ENCODE measurements around the gene TUBE1.
A peak's percentile ranks its signal among the peaks of the same experiment; 100 is the strongest.
"Not testable (repeated sequence)": the region's sequence is repeated elsewhere in the genome, so short reads cannot be mapped to it uniquely, and the experiment has no call there.

The TUBE1 gene

DNA sequence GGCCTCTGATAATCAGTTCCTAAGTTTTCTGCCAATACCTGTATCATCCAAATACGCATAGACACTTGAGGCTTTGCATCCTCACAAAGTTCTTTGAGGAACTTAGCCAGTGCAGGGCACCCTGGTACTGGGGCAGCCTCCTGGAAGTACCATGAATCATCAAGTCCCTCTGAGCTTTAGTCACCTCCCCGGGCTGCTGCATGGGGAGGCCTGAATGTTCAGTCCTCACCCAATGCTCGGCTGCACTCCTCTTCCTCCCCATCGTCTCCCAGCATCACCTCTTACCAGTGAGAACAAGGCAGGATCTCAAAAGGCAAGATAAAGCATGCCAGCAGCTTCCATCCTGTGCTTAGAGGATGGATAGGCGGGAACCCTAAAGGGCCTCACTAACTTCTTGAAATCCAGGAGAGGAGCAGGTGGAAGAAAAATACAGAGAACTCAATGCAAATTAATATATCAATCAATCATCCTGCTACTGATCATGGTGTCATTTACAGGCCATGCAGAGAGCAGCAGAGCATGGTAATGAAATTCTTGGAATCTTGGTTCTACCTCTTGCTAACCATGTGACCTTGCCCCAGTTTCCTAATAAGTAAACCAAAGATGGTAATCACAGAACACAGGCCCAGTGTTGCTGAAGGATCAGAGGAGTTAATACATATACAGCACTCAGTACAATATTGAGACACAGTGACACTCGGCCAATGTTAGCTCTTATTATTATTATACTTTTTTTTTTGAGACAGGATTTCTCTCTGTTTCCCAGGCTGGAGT, 38.1 kb downstream of the TUBE1 start:
- TF ChIP-seq BACH2 (CRISPR knock-in tag; IDR thresholded peaks at IDR 0.05; ENCODE audit: borderline replicate concordance): no peak
- TF ChIP-seq TCF4 (CRISPR knock-in tag; IDR thresholded peaks at IDR 0.05; ENCODE audit: borderline replicate concordance): no peak
- no peak for TF ChIP-seq ZNF565 (CRISPR knock-in tag; conservative IDR thresholded peaks at IDR 0.05; ENCODE audit: low read depth)
- TF ChIP-seq, protein P1, sequence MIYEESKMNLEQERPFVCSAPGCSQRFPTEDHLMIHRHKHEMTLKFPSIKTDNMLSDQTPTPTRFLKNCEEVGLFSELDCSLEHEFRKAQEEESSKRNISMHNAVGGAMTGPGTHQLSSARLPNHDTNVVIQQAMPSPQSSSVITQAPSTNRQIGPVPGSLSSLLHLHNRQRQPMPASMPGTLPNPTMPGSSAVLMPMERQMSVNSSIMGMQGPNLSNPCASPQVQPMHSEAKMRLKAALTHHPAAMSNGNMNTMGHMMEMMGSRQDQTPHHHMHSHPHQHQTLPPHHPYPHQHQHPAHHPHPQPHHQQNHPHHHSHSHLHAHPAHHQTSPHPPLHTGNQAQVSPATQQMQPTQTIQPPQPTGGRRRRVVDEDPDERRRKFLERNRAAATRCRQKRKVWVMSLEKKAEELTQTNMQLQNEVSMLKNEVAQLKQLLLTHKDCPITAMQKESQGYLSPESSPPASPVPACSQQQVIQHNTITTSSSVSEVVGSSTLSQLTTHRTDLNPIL (CRISPR knock-in tag; IDR thresholded peaks at IDR 0.05; ENCODE audit: low read depth): no peak
- no peak for TF ChIP-seq ZNF70 (CRISPR knock-in tag; IDR thresholded peaks at IDR 0.05)
- no peak for TF ChIP-seq GLIS3 (CRISPR knock-in tag; IDR thresholded peaks at IDR 0.05)
- TF ChIP-seq RARB (CRISPR knock-in tag; IDR thresholded peaks at IDR 0.05): no peak
- TF ChIP-seq, protein P2, sequence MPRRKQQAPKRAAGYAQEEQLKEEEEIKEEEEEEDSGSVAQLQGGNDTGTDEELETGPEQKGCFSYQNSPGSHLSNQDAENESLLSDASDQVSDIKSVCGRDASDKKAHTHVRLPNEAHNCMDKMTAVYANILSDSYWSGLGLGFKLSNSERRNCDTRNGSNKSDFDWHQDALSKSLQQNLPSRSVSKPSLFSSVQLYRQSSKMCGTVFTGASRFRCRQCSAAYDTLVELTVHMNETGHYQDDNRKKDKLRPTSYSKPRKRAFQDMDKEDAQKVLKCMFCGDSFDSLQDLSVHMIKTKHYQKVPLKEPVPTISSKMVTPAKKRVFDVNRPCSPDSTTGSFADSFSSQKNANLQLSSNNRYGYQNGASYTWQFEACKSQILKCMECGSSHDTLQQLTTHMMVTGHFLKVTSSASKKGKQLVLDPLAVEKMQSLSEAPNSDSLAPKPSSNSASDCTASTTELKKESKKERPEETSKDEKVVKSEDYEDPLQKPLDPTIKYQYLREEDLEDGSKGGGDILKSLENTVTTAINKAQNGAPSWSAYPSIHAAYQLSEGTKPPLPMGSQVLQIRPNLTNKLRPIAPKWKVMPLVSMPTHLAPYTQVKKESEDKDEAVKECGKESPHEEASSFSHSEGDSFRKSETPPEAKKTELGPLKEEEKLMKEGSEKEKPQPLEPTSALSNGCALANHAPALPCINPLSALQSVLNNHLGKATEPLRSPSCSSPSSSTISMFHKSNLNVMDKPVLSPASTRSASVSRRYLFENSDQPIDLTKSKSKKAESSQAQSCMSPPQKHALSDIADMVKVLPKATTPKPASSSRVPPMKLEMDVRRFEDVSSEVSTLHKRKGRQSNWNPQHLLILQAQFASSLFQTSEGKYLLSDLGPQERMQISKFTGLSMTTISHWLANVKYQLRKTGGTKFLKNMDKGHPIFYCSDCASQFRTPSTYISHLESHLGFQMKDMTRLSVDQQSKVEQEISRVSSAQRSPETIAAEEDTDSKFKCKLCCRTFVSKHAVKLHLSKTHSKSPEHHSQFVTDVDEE (CRISPR knock-in tag; IDR thresholded peaks at IDR 0.05): no peak
- TF ChIP-seq ESRRG (CRISPR knock-in tag; IDR thresholded peaks at IDR 0.05): no peak
- no peak for TF ChIP-seq ARNTL (CRISPR knock-in tag; IDR thresholded peaks at IDR 0.05; ENCODE audit: borderline replicate concordance, low read depth)
- TF ChIP-seq CSDC2 (CRISPR knock-in tag; IDR thresholded peaks at IDR 0.05): no peak
- no peak for TF ChIP-seq ZNF8 (CRISPR knock-in tag; IDR thresholded peaks at IDR 0.05)
- TF ChIP-seq SNAI2 (CRISPR knock-in tag; IDR thresholded peaks at IDR 0.05): no peak
- ATAC-seq: no peak

DNA sequence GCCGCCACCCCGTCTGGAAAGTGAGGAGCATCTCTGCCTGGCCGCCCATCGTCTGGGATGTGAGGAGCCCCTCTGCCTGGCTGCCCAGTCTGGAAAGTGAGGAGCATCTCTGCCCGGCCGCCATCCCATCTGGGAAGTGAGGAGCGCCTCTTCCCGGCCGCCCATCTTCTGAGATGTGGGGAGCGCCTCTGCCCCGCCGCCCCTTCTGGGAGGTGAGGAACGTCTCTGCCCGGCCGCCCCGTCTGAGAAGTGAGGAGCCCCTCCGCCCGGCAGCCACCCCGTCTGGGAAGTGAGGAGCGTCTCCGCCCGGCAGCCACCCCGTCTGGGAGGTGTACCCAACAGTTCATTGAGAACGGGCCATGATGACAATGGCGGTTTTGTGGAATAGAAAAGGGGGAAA, 39.8 kb downstream of the TUBE1 start:
- not testable (repeated sequence) for ATAC-seq

DNA sequence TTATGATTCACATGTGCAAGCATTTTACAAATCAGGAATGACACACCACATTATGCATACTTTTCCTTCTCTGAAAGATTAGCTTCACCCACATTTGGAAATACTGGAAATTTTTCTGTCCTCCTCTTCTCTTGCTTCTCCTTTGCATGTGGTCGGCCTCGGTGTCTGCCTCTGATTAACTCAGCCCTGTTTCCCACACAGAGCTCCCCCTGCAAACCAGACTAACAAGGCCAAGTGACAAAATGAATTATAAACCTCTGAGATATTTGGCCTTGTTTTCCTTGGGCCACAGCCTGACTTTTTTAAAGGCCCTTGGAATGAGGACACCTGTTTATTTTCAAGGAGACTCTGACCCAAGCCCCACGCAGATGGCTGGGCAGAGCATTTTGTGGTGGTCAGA, 42.4 kb downstream of the TUBE1 start:
- TF ChIP-seq CSDC2 (CRISPR knock-in tag; IDR thresholded peaks at IDR 0.05): no peak
- TF ChIP-seq ISL1 (CRISPR knock-in tag; IDR thresholded peaks at IDR 0.05): no peak
- TF ChIP-seq ZNF70 (CRISPR knock-in tag; IDR thresholded peaks at IDR 0.05): no peak
- TF ChIP-seq ESRRG (CRISPR knock-in tag; IDR thresholded peaks at IDR 0.05): no peak
- TF ChIP-seq PPARA (CRISPR knock-in tag; IDR thresholded peaks at IDR 0.05; ENCODE audit: borderline replicate concordance): no peak
- TF ChIP-seq, protein P1 (CRISPR knock-in tag; IDR thresholded peaks at IDR 0.05; ENCODE audit: low read depth): no peak
- TF ChIP-seq TCF4 (CRISPR knock-in tag; IDR thresholded peaks at IDR 0.05; ENCODE audit: borderline replicate concordance): no peak
- TF ChIP-seq, protein P3, sequence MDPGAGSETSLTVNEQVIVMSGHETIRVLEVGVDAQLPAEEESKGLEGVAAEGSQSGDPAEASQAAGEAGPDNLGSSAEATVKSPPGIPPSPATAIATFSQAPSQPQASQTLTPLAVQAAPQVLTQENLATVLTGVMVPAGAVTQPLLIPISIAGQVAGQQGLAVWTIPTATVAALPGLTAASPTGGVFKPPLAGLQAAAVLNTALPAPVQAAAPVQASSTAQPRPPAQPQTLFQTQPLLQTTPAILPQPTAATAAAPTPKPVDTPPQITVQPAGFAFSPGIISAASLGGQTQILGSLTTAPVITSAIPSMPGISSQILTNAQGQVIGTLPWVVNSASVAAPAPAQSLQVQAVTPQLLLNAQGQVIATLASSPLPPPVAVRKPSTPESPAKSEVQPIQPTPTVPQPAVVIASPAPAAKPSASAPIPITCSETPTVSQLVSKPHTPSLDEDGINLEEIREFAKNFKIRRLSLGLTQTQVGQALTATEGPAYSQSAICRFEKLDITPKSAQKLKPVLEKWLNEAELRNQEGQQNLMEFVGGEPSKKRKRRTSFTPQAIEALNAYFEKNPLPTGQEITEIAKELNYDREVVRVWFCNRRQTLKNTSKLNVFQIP (CRISPR knock-in tag; IDR thresholded peaks at IDR 0.05; ENCODE audit: borderline replicate concordance, low read depth): no peak
- no peak for TF ChIP-seq OSR1 (CRISPR knock-in tag; IDR thresholded peaks at IDR 0.05)
- TF ChIP-seq, protein P4, sequence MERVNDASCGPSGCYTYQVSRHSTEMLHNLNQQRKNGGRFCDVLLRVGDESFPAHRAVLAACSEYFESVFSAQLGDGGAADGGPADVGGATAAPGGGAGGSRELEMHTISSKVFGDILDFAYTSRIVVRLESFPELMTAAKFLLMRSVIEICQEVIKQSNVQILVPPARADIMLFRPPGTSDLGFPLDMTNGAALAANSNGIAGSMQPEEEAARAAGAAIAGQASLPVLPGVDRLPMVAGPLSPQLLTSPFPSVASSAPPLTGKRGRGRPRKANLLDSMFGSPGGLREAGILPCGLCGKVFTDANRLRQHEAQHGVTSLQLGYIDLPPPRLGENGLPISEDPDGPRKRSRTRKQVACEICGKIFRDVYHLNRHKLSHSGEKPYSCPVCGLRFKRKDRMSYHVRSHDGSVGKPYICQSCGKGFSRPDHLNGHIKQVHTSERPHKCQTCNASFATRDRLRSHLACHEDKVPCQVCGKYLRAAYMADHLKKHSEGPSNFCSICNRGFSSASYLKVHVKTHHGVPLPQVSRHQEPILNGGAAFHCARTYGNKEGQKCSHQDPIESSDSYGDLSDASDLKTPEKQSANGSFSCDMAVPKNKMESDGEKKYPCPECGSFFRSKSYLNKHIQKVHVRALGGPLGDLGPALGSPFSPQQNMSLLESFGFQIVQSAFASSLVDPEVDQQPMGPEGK (CRISPR knock-in tag; IDR thresholded peaks at IDR 0.05; ENCODE audit: borderline replicate concordance): no peak
- no peak for TF ChIP-seq TOX (CRISPR knock-in tag; IDR thresholded peaks at IDR 0.05; ENCODE audit: borderline replicate concordance)
- TF ChIP-seq, protein P2 (CRISPR knock-in tag; IDR thresholded peaks at IDR 0.05): no peak
- TF ChIP-seq RARB (CRISPR knock-in tag; IDR thresholded peaks at IDR 0.05): no peak
- no peak for TF ChIP-seq ZC3H10 (CRISPR knock-in tag; IDR thresholded peaks at IDR 0.05)
- peak; percentile 20 for ATAC-seq

Data from SK-N-SH treated with all-trans-retinoic acid at 6 μM for 48 hours (cell line).